PC-9 (cell line): ENCODE data around the gene CSTF1. TPM values are rescaled to one million over a fixed set of nuclear protein-coding genes. Genes with fewer than 3 reads are reported as not detected.

Experiments
- BruUV-seq: library from RNA; stranded (reverse); fragments of 400-500 nt; replicated peaks from 2 replicates; lab custom pipeline; 2021; lab: Mats Ljungman, UMichigan
- CTCF ChIA-PET: fragments of 300-600 bp; sonication (Branson Sonifier 250); formaldehyde crosslinking; loops from one replicate; lab custom pipeline; 2022; ENCODE audit warnings: antibody characterized with exemption; lab: Charles Lee
- POLR2A ChIA-PET: fragments of 300-600 bp; sonication (Branson Sonifier 250); formaldehyde crosslinking; loops from one replicate; lab custom pipeline; 2022; ENCODE audit warnings: antibody characterized with exemption; ENCODE audit not compliant: unreplicated experiment; lab: Charles Lee
- DNase-seq, 2 experiments: peaks; one replicate each; pipeline versions ENCODE4 v3.0.0 to v3.0.0-alpha.2; 2015 to 2022; ENCODE audit warnings: mixed read lengths in 1 of 2
- H2AFZ ChIP-seq: fragments of 200-600 bp; sonication (generic); 2 replicates; pipeline ENCODE4 v1.8.1; 2017; ENCODE audit warnings: antibody characterized with exemption
- H3F3A ChIP-seq: fragments of 200-600 bp; sonication (generic); 2 replicates; pipeline ENCODE4 v1.8.1; 2017; ENCODE audit warnings: antibody characterized with exemption, mild to moderate bottlenecking, low read depth; ENCODE audit not compliant: insufficient read depth
- H3K27ac ChIP-seq: fragments of 200-600 bp; sonication (generic); 2 replicates; pipeline ENCODE4 v1.6.1; 2016; ENCODE audit warnings: mixed run types
- H3K27me3 ChIP-seq: fragments of 200-600 bp; sonication (generic); 2 replicates; pipeline ENCODE4 v1.6.1; 2016; ENCODE audit warnings: low read depth, mixed run types; ENCODE audit not compliant: insufficient read depth
- H3K36me3 ChIP-seq: fragments of 200-600 bp; sonication (generic); 2 replicates; pipeline ENCODE4 v1.6.1; 2016; ENCODE audit warnings: low read depth, mixed run types
- H3K4me1 ChIP-seq: fragments of 200-600 bp; sonication (generic); replicated peaks from 2 replicates; pipeline ENCODE4 v1.6.1; 2016; ENCODE audit warnings: mixed run types; ENCODE audit not compliant: insufficient read depth
- H3K4me2 ChIP-seq: fragments of 200-600 bp; sonication (generic); 2 replicates; pipeline ENCODE4 v1.6.1; 2017; ENCODE audit warnings: mixed run types
- H3K4me3 ChIP-seq: fragments of 200-600 bp; sonication (generic); 2 replicates; pipeline ENCODE4 v1.6.1; 2016; ENCODE audit warnings: mixed run types
- H3K79me2 ChIP-seq: fragments of 200-600 bp; sonication (generic); 2 replicates; pipeline ENCODE4 v1.6.1; 2017; ENCODE audit warnings: low read depth, mixed run types
- H3K9me2 ChIP-seq: fragments of 200-600 bp; sonication (generic); 2 replicates; pipeline ENCODE4 v1.8.1; 2017; ENCODE audit warnings: mild to moderate bottlenecking; ENCODE audit not compliant: insufficient read depth
- H3K9me3 ChIP-seq: fragments of 200-600 bp; sonication (generic); 2 replicates; pipeline ENCODE4 v1.8.1; 2016; ENCODE audit warnings: low read depth; ENCODE audit not compliant: insufficient read depth
- H4K20me1 ChIP-seq: fragments of 200-600 bp; sonication (generic); 2 replicates; pipeline ENCODE4 v1.8.1; 2017; ENCODE audit not compliant: insufficient read depth
- EZH2 ChIP-seq: fragments of 200-600 bp; sonication (generic); IDR thresholded peaks from 2 replicates; pipeline ENCODE4 v1.8.0; 2017; ENCODE audit warnings: antibody characterized with exemption, low read depth
- intact Hi-C: fragments of 100-400 bp; cut with micrococcal nuclease; formaldehyde crosslinking; loops from one replicate; pipeline ENCODE4 v1.10.0; 2022; ENCODE audit not compliant: unreplicated experiment
- total RNA-seq: library from RNA; stranded (reverse); gene quantifications from 2 replicates; pipeline ENCODE4 v1.2.3, GENCODE V29; 2021
- TF ChIP-seq, protein P1 (sequence below): fragments of 200-600 bp; sonication (generic); conservative IDR thresholded peaks from 2 replicates; pipeline ENCODE4 v1.6.1; 2017; ENCODE audit warnings: mixed run types, antibody characterized with exemption, mild to moderate bottlenecking, moderate library complexity

The CSTF1 gene
- total RNA-seq, 1 experiment from 2014 or later: 50.0 TPM

GRCh38 chr20:56417402-56417801 is 25.0 kb downstream of the CSTF1 start:
- POLR2A ChIA-PET: no interaction called here
- Histone ChIP-seq H3F3A (peaks cover 5% of the 10 kb centered on the region; the same call in 1 of the 2 replicates), H3K36me3 (no peaks in the 10 kb centered on the region), H3K4me1 (peaks cover 16% of the 10 kb centered on the region), H2AFZ (no peak overlapping the region), H3K79me2 (no peaks in the 10 kb centered on the region), H4K20me1 (no peaks in the 10 kb centered on the region), H3K27me3 (no peaks in the 10 kb centered on the region), H3K4me2 (no peak overlapping the region), H3K9me3 (no peaks in the 10 kb centered on the region), H3K4me3 (no peak overlapping the region), H3K27ac (no peak overlapping the region), H3K9me2 (no peaks in the 10 kb centered on the region)
- BruUV-seq: no TSS peak
- no peak for DNase-seq
- TF ChIP-seq, protein P1, sequence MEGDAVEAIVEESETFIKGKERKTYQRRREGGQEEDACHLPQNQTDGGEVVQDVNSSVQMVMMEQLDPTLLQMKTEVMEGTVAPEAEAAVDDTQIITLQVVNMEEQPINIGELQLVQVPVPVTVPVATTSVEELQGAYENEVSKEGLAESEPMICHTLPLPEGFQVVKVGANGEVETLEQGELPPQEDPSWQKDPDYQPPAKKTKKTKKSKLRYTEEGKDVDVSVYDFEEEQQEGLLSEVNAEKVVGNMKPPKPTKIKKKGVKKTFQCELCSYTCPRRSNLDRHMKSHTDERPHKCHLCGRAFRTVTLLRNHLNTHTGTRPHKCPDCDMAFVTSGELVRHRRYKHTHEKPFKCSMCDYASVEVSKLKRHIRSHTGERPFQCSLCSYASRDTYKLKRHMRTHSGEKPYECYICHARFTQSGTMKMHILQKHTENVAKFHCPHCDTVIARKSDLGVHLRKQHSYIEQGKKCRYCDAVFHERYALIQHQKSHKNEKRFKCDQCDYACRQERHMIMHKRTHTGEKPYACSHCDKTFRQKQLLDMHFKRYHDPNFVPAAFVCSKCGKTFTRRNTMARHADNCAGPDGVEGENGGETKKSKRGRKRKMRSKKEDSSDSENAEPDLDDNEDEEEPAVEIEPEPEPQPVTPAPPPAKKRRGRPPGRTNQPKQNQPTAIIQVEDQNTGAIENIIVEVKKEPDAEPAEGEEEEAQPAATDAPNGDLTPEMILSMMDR: no peak
- TF ChIP-seq EZH2: no peak
- CTCF ChIA-PET: no interaction called here
- intact Hi-C loops: no loop called here

DNA sequence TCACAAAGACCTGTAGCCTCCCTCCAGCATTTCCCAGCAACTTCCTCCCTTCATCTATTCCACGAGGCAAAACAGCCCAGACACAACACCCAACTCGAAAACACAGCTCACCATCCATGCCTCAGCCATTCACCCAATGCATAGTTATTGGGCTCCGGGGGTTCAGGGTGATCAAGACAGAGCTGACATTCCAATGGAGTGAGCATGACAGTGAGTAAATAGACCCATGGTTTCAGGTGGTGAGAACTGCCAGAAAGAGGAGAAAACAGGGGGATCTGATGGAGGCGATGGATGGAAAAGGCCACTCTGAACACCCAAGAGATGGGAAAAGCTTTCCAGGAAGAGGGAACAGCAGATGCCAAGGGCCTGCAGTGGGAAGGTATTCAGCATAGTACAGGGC is 25.5 kb downstream of the CSTF1 start:
- Histone ChIP-seq H3K27me3 (no peaks in the 10 kb centered on the region), H4K20me1 (no peaks in the 10 kb centered on the region), H2AFZ (no peak overlapping the region), H3K36me3 (no peaks in the 10 kb centered on the region), H3K9me3 (no peaks in the 10 kb centered on the region), H3K4me1 (peaks cover 21% of the 10 kb centered on the region), H3K79me2 (no peaks in the 10 kb centered on the region), H3F3A (peaks cover 10% of the 10 kb centered on the region; the same call in 1 of the 2 replicates), H3K4me2 (no peak overlapping the region), H3K27ac (no peak overlapping the region), H3K9me2 (no peaks in the 10 kb centered on the region), H3K4me3 (no peak overlapping the region)
- intact Hi-C loops: no loop called here
- DNase-seq: no peak
- no peak for TF ChIP-seq EZH2
- TF ChIP-seq, protein P1: no peak
- no TSS peak for BruUV-seq
- POLR2A ChIA-PET: no interaction called here
- CTCF ChIA-PET: no interaction called here

GRCh38 chr20:56418385-56418861 is 26.0 kb downstream of the CSTF1 start:
- H3K9me2 ChIP-seq: no peaks in the 10 kb centered on the region
- H3K4me2 ChIP-seq: no peak overlapping the region
- H3K27me3 ChIP-seq: no peaks in the 10 kb centered on the region
- BruUV-seq: no TSS peak
- intact Hi-C loops: no loop called here
- no peak for DNase-seq
- no peak overlapping the region for H2AFZ ChIP-seq
- H3K4me1 ChIP-seq: peaks cover 27% of the 10 kb centered on the region
- no peak overlapping the region for H3K27ac ChIP-seq
- TF ChIP-seq, protein P1: no peak
- no peak for TF ChIP-seq EZH2
- ChIA-PET CTCF (no interaction called here), POLR2A (no interaction called here)
- no peaks in the 10 kb centered on the region for H4K20me1 ChIP-seq
- H3K9me3 ChIP-seq: no peaks in the 10 kb centered on the region
- H3K79me2 ChIP-seq: no peaks in the 10 kb centered on the region
- no peaks in the 10 kb centered on the region for H3K36me3 ChIP-seq
- H3K4me3 ChIP-seq: no peak overlapping the region
- peaks cover 11% of the 10 kb centered on the region; the same call in 1 of the 2 replicates for H3F3A ChIP-seq
